ENCODE measurements around the gene SSX7.

Gene SSX7

GRCh38 chrX:52594658-52595057 lies 60.0 kb downstream of the SSX7 start (continued):
- no peak for TF ChIP-seq ZNF610 (tag by site-specific recombination; IDR thresholded peaks at IDR 0.05; ENCODE audit: borderline replicate concordance)
- TF ChIP-seq ZNF549 (tag by site-specific recombination; IDR thresholded peaks at IDR 0.05) = no peak
